Neural progenitor cell (in vitro differentiated cells): Measurements from ENCODE around the gene RNF25. TPM values are rescaled to one million over a fixed set of nuclear protein-coding genes. Genes with fewer than 3 reads are reported as not detected.

ENCODE experiments used
- DNase-seq: peaks from one replicate; pipeline ENCODE4 v3.0.0-alpha.2; 2016; ENCODE audit warnings: low spot score
- H2AFZ ChIP-seq: fragments of 200-600 bp; sonication (generic); replicated peaks from 2 replicates; pipeline ENCODE4 v1.6.1; 2016; ENCODE audit warnings: antibody characterized with exemption
- H3F3A ChIP-seq: fragments of 200-600 bp; sonication (generic); 2 replicates; pipeline ENCODE4 v1.6.1; 2016; ENCODE audit warnings: antibody characterized with exemption, low read depth
- H3K27ac ChIP-seq: fragments of 200-600 bp; sonication (generic); 2 replicates; pipeline ENCODE4 v1.5.1; 2016; ENCODE audit warnings: mild to moderate bottlenecking
- H3K27me3 ChIP-seq: fragments of 200-600 bp; sonication (generic); 2 replicates; pipeline ENCODE4 v1.6.1; 2016; ENCODE audit warnings: mild to moderate bottlenecking, moderate library complexity
- H3K36me3 ChIP-seq: fragments of 200-600 bp; sonication (generic); 2 replicates; pipeline ENCODE4 v1.5.1; 2016
- H3K4me1 ChIP-seq: fragments of 200-600 bp; sonication (generic); 2 replicates; pipeline ENCODE4 v1.6.1; 2016; ENCODE audit warnings: mixed run types
- H3K4me2 ChIP-seq: fragments of 200-600 bp; sonication (generic); 2 replicates; pipeline ENCODE4 v1.6.1; 2016
- H3K4me3 ChIP-seq: fragments of 200-600 bp; sonication (generic); 2 replicates; pipeline ENCODE4 v1.5.1; 2016
- H3K79me2 ChIP-seq: fragments of 200-600 bp; sonication (generic); 2 replicates; pipeline ENCODE4 v1.6.1; 2016; ENCODE audit warnings: low read depth
- H3K9ac ChIP-seq: fragments of 200-600 bp; sonication (generic); 2 replicates; pipeline ENCODE4 v1.6.1; 2016
- H3K9me3 ChIP-seq: fragments of 200-600 bp; sonication (generic); 2 replicates; pipeline ENCODE4 v1.5.1; 2016; ENCODE audit warnings: low read depth
- H4K20me1 ChIP-seq: fragments of 200-600 bp; sonication (generic); 2 replicates; pipeline ENCODE4 v1.6.1; 2016; ENCODE audit warnings: low read depth
- H3K27ac Mint-ChIP-seq: 3 replicates; pipeline ENCODE4 v1.8.0; 2021; ENCODE audit warnings: mixed read lengths
- H3K27me3 Mint-ChIP-seq: 2 replicates; pipeline ENCODE4 v1.8.0; 2022; ENCODE audit warnings: low read depth, mild to moderate bottlenecking, inconsistent platforms, moderate library complexity, mixed read lengths; ENCODE audit not compliant: insufficient read depth
- H3K36me3 Mint-ChIP-seq: 3 replicates; pipeline ENCODE4 v1.8.0; 2021; ENCODE audit warnings: mixed read lengths
- H3K4me1 Mint-ChIP-seq: 3 replicates; pipeline ENCODE4 v1.8.0; 2021; ENCODE audit warnings: mixed read lengths
- H3K4me3 Mint-ChIP-seq: 3 replicates; pipeline ENCODE4 v1.8.0; 2021; ENCODE audit warnings: mild to moderate bottlenecking, moderate library complexity, mixed read lengths
- H3K9me3 Mint-ChIP-seq: 3 replicates; pipeline ENCODE4 v1.8.0; 2020; ENCODE audit warnings: mixed read lengths
- EZH2 ChIP-seq: fragments of 200-600 bp; sonication (generic); IDR thresholded peaks from 2 replicates; pipeline ENCODE4 v1.6.1; 2017; ENCODE audit warnings: antibody characterized with exemption, mild to moderate bottlenecking, moderate library complexity
- EZH2phosphoT487 ChIP-seq: fragments of 200-600 bp; sonication (generic); IDR thresholded peaks from 2 replicates; pipeline ENCODE4 v1.6.1; 2017; ENCODE audit warnings: antibody characterized with exemption
- total RNA-seq: library from RNA; depleted of rRNA; stranded (reverse); fragments of >200 nt; gene quantifications from 2 replicates; pipeline ENCODE4 v1.2.3, GENCODE V29; 2015; ENCODE audit warnings: low replicate concordance
- TF ChIP-seq, protein P1 (sequence below): fragments of 200-600 bp; sonication (generic); IDR thresholded peaks from 2 replicates; pipeline ENCODE4 v1.5.1; 2017; ENCODE audit warnings: antibody characterized with exemption, mild to moderate bottlenecking

The RNF25 gene
- total RNA-seq, 1 donor from 2014 or later: 9.6 TPM

DNA sequence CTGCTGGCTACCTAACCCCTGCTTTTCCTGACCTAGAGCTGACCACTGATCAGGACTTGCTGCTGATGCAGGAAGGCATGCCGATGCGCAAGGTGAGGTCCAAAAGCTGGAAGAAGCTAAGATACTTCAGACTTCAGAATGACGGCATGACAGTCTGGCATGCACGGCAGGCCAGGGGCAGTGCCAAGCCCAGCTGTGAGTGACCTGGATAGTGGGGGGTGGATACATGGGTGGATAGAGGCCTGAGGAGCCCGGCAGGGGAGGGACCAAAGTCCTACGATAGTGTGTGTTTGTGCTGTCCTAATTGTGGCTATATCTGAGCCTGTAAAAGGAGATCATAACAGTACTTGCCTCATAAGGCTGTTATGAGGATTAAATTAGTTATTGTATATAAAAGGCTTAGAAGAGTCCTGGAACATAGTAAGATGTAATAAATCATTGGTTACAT, 55.9 kb downstream of the RNF25 start:
- Histone ChIP-seq H3K9ac (no peak overlapping the region), H3K4me2 (no peak overlapping the region), H3K9me3 (no peaks in the 10 kb centered on the region), H3F3A (no peaks in the 10 kb centered on the region), H3K27me3 (no peaks in the 10 kb centered on the region), H3K79me2 (no peaks in the 10 kb centered on the region), H3K27ac (no peak overlapping the region), H2AFZ (no peak overlapping the region), H4K20me1 (no peaks in the 10 kb centered on the region), H3K4me3 (no peak overlapping the region), H3K4me1 (no peaks in the 10 kb centered on the region), H3K36me3 (no peaks in the 10 kb centered on the region)
- no peaks in the 10 kb centered on the region for H3K9me3 Mint-ChIP-seq
- H3K27ac Mint-ChIP-seq: no peak overlapping the region
- no peaks in the 10 kb centered on the region for H3K4me1 Mint-ChIP-seq
- no peak for DNase-seq
- TF ChIP-seq EZH2phosphoT487 (no peak), EZH2 (no peak)
- TF ChIP-seq, protein P1, sequence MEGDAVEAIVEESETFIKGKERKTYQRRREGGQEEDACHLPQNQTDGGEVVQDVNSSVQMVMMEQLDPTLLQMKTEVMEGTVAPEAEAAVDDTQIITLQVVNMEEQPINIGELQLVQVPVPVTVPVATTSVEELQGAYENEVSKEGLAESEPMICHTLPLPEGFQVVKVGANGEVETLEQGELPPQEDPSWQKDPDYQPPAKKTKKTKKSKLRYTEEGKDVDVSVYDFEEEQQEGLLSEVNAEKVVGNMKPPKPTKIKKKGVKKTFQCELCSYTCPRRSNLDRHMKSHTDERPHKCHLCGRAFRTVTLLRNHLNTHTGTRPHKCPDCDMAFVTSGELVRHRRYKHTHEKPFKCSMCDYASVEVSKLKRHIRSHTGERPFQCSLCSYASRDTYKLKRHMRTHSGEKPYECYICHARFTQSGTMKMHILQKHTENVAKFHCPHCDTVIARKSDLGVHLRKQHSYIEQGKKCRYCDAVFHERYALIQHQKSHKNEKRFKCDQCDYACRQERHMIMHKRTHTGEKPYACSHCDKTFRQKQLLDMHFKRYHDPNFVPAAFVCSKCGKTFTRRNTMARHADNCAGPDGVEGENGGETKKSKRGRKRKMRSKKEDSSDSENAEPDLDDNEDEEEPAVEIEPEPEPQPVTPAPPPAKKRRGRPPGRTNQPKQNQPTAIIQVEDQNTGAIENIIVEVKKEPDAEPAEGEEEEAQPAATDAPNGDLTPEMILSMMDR: no peak
- H3K27me3 Mint-ChIP-seq: peaks cover 3% of the 10 kb centered on the region
- no peaks in the 10 kb centered on the region for H3K36me3 Mint-ChIP-seq
- no peak overlapping the region for H3K4me3 Mint-ChIP-seq

Other genes with a start within 250 kb of the RNF25 start
- 21.0 and 35.1 TPM in 2 replicates for gene USP37, start 103.7 kb downstream of the RNF25 start, total RNA-seq
- gene CNOT9, start 103.2 kb downstream of the RNF25 start, total RNA-seq: 85.0 and 87.1 TPM in 2 replicates
- gene PLCD4, start 64.1 kb downstream of the RNF25 start, total RNA-seq: 0.12 and 1.1 TPM in 2 replicates
- gene ZNF142, start 12.4 kb downstream of the RNF25 start, total RNA-seq: 3.3 and 13.5 TPM in 2 replicates
- gene BCS1L, start 12.3 kb downstream of the RNF25 start, total RNA-seq: 23.4 and 38.3 TPM in 2 replicates
- 51.6 and 61.4 TPM in 2 replicates for gene STK36, start 84 bp upstream of the RNF25 start, total RNA-seq
- 39.8 and 41.0 TPM in 2 replicates for gene TTLL4, start 38.8 kb upstream of the RNF25 start, total RNA-seq
- 0.11 and 0.43 TPM in 2 replicates for gene CYP27A1, start 110.1 kb upstream of the RNF25 start, total RNA-seq
- gene PRKAG3, start 159.8 kb upstream of the RNF25 start, total RNA-seq: not detected in 2 replicates
- not detected in 2 replicates for gene WNT6, start 187.8 kb upstream of the RNF25 start, total RNA-seq
- not detected in 2 replicates for gene WNT10A, start 208.8 kb upstream of the RNF25 start, total RNA-seq